ENCODE results near the gene ANKRD37. TPM values are rescaled to one million over a fixed set of nuclear protein-coding genes. Genes with fewer than 3 reads are reported as not detected.

ANKRD37 gene
- total and polyA plus RNA-seq, 9 donors = 6.3 to 72.8 (median 16.2) TPM

DNA sequence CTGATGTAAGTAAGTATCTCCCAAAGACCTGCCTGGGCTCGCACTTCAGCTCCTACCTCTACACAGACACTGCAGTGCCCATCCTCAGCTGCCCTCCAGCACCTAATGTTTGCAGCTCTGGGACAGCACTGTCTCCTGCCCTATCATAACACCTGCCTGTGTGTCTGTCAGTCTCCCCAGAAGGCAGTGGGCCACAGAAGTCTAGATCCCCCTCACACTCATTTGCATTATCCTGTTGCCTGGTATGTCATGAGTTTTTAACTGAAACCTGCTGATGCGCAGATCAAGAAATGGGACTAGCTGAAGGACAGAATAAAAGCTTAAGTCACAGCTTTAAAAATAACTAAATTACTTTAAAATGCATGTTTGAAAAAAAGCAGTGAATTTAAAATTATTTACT is 43.9 kb upstream of the ANKRD37 start:
- no peaks in the 10 kb centered on the region for H3K36me3 ChIP-seq
- H3K27ac ChIP-seq = no peak overlapping the region
- no peaks in the 10 kb centered on the region for H3K4me1 ChIP-seq (ENCODE audit: insufficient read depth)
- 98 to 100% (median 98%) methylated on average over 2 of the region's 2 CpGs for WGBS, 3 donors
- no peaks in the 10 kb centered on the region for H3K9me3 ChIP-seq
- H3K4me3 ChIP-seq = no peak overlapping the region
- intact Hi-C loops (cut with DNase I) = no loop called here
- TF ChIP-seq POLR2A (IDR thresholded peaks at IDR 0.05) = no peak
- TF ChIP-seq EP300 (IDR thresholded peaks at IDR 0.05) = no peak
- TF ChIP-seq, protein P1, sequence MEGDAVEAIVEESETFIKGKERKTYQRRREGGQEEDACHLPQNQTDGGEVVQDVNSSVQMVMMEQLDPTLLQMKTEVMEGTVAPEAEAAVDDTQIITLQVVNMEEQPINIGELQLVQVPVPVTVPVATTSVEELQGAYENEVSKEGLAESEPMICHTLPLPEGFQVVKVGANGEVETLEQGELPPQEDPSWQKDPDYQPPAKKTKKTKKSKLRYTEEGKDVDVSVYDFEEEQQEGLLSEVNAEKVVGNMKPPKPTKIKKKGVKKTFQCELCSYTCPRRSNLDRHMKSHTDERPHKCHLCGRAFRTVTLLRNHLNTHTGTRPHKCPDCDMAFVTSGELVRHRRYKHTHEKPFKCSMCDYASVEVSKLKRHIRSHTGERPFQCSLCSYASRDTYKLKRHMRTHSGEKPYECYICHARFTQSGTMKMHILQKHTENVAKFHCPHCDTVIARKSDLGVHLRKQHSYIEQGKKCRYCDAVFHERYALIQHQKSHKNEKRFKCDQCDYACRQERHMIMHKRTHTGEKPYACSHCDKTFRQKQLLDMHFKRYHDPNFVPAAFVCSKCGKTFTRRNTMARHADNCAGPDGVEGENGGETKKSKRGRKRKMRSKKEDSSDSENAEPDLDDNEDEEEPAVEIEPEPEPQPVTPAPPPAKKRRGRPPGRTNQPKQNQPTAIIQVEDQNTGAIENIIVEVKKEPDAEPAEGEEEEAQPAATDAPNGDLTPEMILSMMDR (IDR thresholded peaks at IDR 0.05) = no peak
- no peak for DNase-seq
- H3K27me3 ChIP-seq = no peaks in the 10 kb centered on the region

DNA sequence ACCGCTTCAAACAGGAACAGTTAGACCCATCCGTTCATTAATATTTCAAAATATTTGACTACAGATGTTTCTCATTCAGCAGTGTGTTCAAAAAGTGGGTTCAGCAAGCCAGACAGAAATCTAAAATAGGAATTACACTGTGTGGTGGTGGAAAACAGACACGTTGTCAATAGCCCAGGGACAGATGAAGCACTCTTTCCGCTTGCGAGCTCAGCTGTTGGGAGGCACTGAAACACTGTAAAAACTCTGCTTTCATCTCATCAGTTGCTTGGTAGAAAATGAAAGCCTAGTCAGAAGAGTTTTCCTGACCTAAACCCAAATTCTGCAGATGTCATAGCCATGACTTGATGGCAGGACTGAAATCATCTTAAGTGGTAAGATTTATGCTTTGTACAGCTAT is 39.4 kb upstream of the ANKRD37 start:
- DNase-seq = no peak

DNA sequence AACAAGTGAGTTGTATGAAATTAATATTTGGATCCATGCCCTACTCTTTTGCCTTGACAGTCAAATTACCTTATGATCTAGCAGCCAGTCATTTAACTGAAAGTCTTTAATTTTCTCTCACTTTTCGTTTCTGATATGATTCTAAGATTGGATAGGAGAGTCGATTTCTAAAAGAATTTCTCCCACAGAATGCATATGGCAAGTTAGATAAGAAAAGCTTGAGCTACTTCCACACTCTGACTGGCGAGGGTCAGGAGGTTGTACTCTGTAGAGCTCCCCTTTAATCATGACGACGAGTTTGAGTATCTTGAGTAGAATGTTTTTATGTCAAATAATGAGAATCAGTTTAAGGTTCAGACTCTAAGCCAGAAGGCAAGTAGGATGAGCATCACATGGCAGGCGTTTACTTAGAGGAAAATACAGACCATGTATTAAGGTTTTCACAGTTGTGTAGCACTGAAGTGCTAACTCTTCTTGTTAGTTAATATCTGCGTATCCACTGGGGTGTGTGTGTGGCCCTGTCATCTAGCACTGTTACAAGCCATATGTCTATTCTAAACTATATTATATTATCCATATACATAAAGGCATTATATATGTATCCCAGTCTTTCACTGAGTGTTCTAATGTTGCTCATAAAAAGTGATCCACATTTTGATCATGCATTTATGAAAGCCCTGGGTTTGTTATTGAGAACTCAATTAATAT is 38.8 kb upstream of the ANKRD37 start:
- intact Hi-C loops (cut with DNase I) = no loop called here
- Histone ChIP-seq H3K9me3 (no peaks in the 10 kb centered on the region), H3K4me1 (ENCODE audit: insufficient read depth) (no peaks in the 10 kb centered on the region), H3K27ac (no peak overlapping the region), H3K4me3 (no peak overlapping the region), H3K27me3 (no peaks in the 10 kb centered on the region), H3K36me3 (no peaks in the 10 kb centered on the region)
- no peak for TF ChIP-seq EP300 (IDR thresholded peaks at IDR 0.05)
- TF ChIP-seq, protein P1 (IDR thresholded peaks at IDR 0.05) = no peak
- TF ChIP-seq POLR2A (IDR thresholded peaks at IDR 0.05) = no peak
- 78 to 83% (median 80%) methylated on average over 7 of the region's 7 CpGs for WGBS, 3 donors
- no peak for DNase-seq

More for the DNA sequence above, 39.4 kb upstream of the ANKRD37 start:
- 91 to 94% (median 91%) methylated on average over 5 of the region's 5 CpGs for WGBS, 3 donors
- no peak overlapping the region for H3K4me3 ChIP-seq
- no peaks in the 10 kb centered on the region for H3K27me3 ChIP-seq
- H3K9me3 ChIP-seq = no peaks in the 10 kb centered on the region
- H3K4me1 ChIP-seq (ENCODE audit: insufficient read depth) = no peaks in the 10 kb centered on the region
- no peaks in the 10 kb centered on the region for H3K36me3 ChIP-seq
- H3K27ac ChIP-seq = no peak overlapping the region
- no peak for TF ChIP-seq POLR2A (IDR thresholded peaks at IDR 0.05)
- no peak for TF ChIP-seq EP300 (IDR thresholded peaks at IDR 0.05)
- TF ChIP-seq, protein P1 (IDR thresholded peaks at IDR 0.05) = no peak
- intact Hi-C loops (cut with DNase I) = no loop called here

DNA sequence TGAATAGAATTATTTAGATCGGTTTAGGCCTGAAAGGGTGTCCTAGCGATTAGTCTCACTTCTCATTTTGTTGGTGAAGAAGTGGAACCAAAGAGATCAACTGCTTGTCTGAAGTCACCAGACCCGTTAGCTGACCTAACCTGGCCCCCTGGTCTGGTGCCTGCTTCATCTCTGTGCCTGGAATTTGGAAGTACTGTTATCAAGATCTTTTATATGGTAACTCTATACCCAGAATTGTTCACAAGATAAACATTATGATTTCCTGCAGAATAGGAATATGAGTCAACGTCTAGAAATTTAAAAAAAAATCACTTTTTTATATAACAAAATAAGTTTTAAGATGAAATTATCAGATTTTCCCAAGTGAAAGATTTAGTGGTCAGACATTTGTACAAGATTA is 38.1 kb upstream of the ANKRD37 start:
- Histone ChIP-seq H3K27ac (no peak overlapping the region), H3K9me3 (no peaks in the 10 kb centered on the region), H3K36me3 (no peaks in the 10 kb centered on the region), H3K4me3 (no peak overlapping the region), H3K4me1 (ENCODE audit: insufficient read depth) (no peaks in the 10 kb centered on the region), H3K27me3 (no peaks in the 10 kb centered on the region)
- WGBS, 3 donors = 82 to 86% (median 85%) methylated on average over 4 of the region's 4 CpGs
- intact Hi-C loops (cut with DNase I) = no loop called here
- TF ChIP-seq POLR2A (IDR thresholded peaks at IDR 0.05) = no peak
- TF ChIP-seq, protein P1 (IDR thresholded peaks at IDR 0.05) = no peak
- TF ChIP-seq EP300 (IDR thresholded peaks at IDR 0.05) = no peak
- no peak for DNase-seq

All from ovary (tissue), 9 donors.